ENCODE measurements around the gene P2RY2.

P2RY2 gene

GRCh38 chr11:73237471-73238290, 19.6 kb downstream of the P2RY2 start:
- peaks cover 12% of the 10 kb centered on the region for H3K27me3 Mint-ChIP-seq (ENCODE audit: low read depth)
- H3K9me3 Mint-ChIP-seq, result no peaks in the 10 kb centered on the region
- H3K27ac Mint-ChIP-seq, result peak overlapping the region in 1 of 3 experiments; percentile 4
- no peaks in the 10 kb centered on the region for H3K4me1 Mint-ChIP-seq
- H3K36me3 Mint-ChIP-seq (ENCODE audit: low read depth), result no peaks in the 10 kb centered on the region
- TF ChIP-seq, protein P1, sequence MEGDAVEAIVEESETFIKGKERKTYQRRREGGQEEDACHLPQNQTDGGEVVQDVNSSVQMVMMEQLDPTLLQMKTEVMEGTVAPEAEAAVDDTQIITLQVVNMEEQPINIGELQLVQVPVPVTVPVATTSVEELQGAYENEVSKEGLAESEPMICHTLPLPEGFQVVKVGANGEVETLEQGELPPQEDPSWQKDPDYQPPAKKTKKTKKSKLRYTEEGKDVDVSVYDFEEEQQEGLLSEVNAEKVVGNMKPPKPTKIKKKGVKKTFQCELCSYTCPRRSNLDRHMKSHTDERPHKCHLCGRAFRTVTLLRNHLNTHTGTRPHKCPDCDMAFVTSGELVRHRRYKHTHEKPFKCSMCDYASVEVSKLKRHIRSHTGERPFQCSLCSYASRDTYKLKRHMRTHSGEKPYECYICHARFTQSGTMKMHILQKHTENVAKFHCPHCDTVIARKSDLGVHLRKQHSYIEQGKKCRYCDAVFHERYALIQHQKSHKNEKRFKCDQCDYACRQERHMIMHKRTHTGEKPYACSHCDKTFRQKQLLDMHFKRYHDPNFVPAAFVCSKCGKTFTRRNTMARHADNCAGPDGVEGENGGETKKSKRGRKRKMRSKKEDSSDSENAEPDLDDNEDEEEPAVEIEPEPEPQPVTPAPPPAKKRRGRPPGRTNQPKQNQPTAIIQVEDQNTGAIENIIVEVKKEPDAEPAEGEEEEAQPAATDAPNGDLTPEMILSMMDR (IDR thresholded peaks at IDR 0.05; ENCODE audit: unreplicated experiment in 3 of 3), result no peak
- H3K4me3 Mint-ChIP-seq, result no peak overlapping the region

- Mint-ChIP-seq H3K36me3 (ENCODE audit: low read depth) (no peaks in the 10 kb centered on the region), H3K4me3 (no peak overlapping the region), H3K4me1 (no peaks in the 10 kb centered on the region), H3K9me3 (no peaks in the 10 kb centered on the region), H3K27ac (no peak overlapping the region), H3K27me3 (ENCODE audit: low read depth) (peaks cover 8% of the 10 kb centered on the region)
- TF ChIP-seq, protein P1 (IDR thresholded peaks at IDR 0.05; ENCODE audit: unreplicated experiment in 3 of 3), result no peak
These were observed 21.0 kb downstream of the P2RY2 start for GRCh38 chr11:73239111-73239521.

DNA sequence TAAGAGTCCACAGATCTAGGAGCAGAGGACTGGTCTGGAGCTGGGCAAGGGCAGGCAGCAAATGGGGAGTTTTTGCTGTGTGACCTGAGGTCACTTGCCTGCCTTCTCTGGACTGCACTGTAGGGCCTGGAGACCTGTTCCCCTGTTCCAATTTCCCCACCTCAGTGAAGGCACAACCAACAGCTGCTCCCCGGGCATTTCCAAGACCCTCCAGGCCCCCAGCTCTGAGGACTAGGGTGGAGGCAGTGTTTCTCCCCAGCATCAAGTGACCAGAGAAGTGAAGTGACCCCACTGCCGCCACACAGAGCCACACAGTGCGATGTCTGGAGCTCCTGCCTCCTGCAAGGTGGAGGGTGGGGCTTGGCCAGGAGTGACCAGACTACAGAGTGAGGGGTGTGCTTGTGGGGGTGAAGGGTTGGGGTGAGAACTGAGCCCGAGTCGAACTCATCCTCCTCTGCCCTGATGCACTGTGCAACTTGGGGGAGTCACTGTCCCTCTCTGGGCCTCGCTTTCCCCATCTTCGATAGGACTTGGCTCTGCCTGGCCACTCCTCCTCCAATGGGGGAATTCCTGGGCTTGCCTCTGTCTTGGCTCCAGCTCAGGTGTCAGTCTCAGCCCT, 21.6 kb downstream of the P2RY2 start:
- Mint-ChIP-seq H3K9me3 (no peaks in the 10 kb centered on the region), H3K4me3 (no peak overlapping the region), H3K27me3 (ENCODE audit: low read depth) (peaks cover 9% of the 10 kb centered on the region), H3K36me3 (ENCODE audit: low read depth) (no peaks in the 10 kb centered on the region), H3K4me1 (no peaks in the 10 kb centered on the region), H3K27ac (no peak overlapping the region)
- TF ChIP-seq, protein P1 (IDR thresholded peaks at IDR 0.05; ENCODE audit: unreplicated experiment in 3 of 3), result no peak

DNA sequence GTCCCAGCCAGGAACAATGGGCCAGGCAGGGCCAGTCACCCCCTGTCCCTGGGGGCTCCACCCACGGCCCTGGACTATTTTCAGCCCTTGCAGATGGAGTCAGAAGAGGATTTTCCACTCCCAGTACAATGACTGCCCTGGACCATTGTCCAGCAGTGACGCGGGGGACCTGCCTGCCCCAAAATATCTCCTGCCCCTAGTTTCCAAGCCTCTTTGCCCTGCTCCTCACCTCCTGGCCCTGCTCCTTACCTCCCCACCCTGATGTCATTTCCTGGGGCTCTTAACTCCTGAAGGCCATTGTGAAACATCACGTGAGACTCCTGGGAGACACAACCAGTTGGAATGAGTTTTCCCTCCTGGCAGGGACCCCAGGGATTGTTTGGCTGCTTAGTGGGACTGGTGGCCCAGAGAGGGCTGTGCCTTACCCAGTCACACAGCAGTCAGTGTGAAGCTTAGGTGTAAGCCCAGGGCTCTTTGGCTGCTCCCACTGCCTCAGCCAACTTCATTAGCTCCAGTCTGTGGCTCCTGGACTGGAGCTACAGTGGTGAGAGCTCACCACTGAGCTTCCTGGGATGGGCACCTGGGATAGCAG, 22.2 kb downstream of the P2RY2 start:
- peaks cover 12% of the 10 kb centered on the region for H3K27me3 Mint-ChIP-seq (ENCODE audit: low read depth)
- TF ChIP-seq, protein P1 (IDR thresholded peaks at IDR 0.05; ENCODE audit: unreplicated experiment in 3 of 3), result no peak
- peak overlapping the region in 1 of 3 experiments; percentile 25 for H3K27ac Mint-ChIP-seq
- H3K36me3 Mint-ChIP-seq (ENCODE audit: low read depth), result no peaks in the 10 kb centered on the region
- H3K4me3 Mint-ChIP-seq, result no peak overlapping the region
- no peaks in the 10 kb centered on the region for H3K4me1 Mint-ChIP-seq
- no peaks in the 10 kb centered on the region for H3K9me3 Mint-ChIP-seq

- Mint-ChIP-seq H3K9me3 (no peaks in the 10 kb centered on the region), H3K36me3 (ENCODE audit: low read depth) (no peaks in the 10 kb centered on the region), H3K4me3 (no peak overlapping the region), H3K4me1 (no peaks in the 10 kb centered on the region), H3K27me3 (ENCODE audit: low read depth) (peaks cover 16% of the 10 kb centered on the region), H3K27ac (no peak overlapping the region)
- TF ChIP-seq, protein P1 (IDR thresholded peaks at IDR 0.05; ENCODE audit: unreplicated experiment in 3 of 3), result no peak
These were observed 23.2 kb downstream of the P2RY2 start for GRCh38 chr11:73241300-73241699.

Data from nephron (organoid).